HepG2 (cell line): Measurements from ENCODE around the gene HEMK1. TPM values are rescaled to one million over a fixed set of nuclear protein-coding genes. Genes with fewer than 3 reads are reported as not detected.

ENCODE experiments used
- ARNTL ChIP-seq: sonication (generic); formaldehyde crosslinking; IDR thresholded peaks from 2 replicates; pipeline ENCODE4 v1.4.0; 2020; ENCODE audit warnings: mild to moderate bottlenecking, missing genetic modification reagents
- HDAC6 ChIP-seq: fragments of 200-600 bp; sonication (generic); IDR thresholded peaks from 2 replicates; pipeline ENCODE4 v1.7.0; 2017; ENCODE audit warnings: mild to moderate bottlenecking, antibody characterized with exemption, low read length, low read depth
- KDM5A ChIP-seq: fragments of 200-600 bp; sonication (generic); IDR thresholded peaks from 2 replicates; pipeline ENCODE4 v1.7.0; 2018; ENCODE audit warnings: antibody characterized with exemption, mild to moderate bottlenecking, low read length, borderline replicate concordance
- MED1 ChIP-seq: sonication (generic); formaldehyde crosslinking; IDR thresholded peaks from 2 replicates; pipeline ENCODE4 v1.4.0; 2020; ENCODE audit warnings: missing genetic modification reagents
- NCOA5 ChIP-seq: sonication (generic); formaldehyde crosslinking; IDR thresholded peaks from 2 replicates; pipeline ENCODE4 v1.4.0; 2020; ENCODE audit warnings: missing genetic modification reagents
- PLRG1 ChIP-seq: fragments of 450-650 bp; conservative IDR thresholded peaks from 2 replicates; pipeline ENCODE4 v1.6.1; 2016
- RXRB ChIP-seq: IDR thresholded peaks from 2 replicates; pipeline ENCODE4 v1.6.1; 2016; ENCODE audit warnings: borderline replicate concordance, missing genetic modification reagents, missing compliant biosample characterization
- SSRP1 ChIP-seq: IDR thresholded peaks from 2 replicates; pipeline ENCODE4 v1.6.1; 2016; ENCODE audit warnings: control low read depth
- TBX2 ChIP-seq: sonication (generic); formaldehyde crosslinking; IDR thresholded peaks from 2 replicates; pipeline ENCODE4 v1.5.0; 2020; ENCODE audit warnings: missing genetic modification reagents, mild to moderate bottlenecking, borderline replicate concordance
- XRCC5 ChIP-seq: fragments of 200-400 bp; formaldehyde crosslinking; optimal IDR thresholded peaks from 2 replicates; pipeline ENCODE3; 2017; ENCODE audit warnings: mild to moderate bottlenecking, low read length
- ZFP90 ChIP-seq: sonication (generic); formaldehyde crosslinking; IDR thresholded peaks from 2 replicates; pipeline ENCODE4 v1.8.0; 2022; ENCODE audit warnings: missing genetic modification reagents, mild to moderate bottlenecking, inconsistent platforms, borderline replicate concordance
- ZNF234 ChIP-seq: sonication (generic); formaldehyde crosslinking; conservative IDR thresholded peaks from 2 replicates; pipeline ENCODE4 v1.5.1; 2020; ENCODE audit warnings: mild to moderate bottlenecking, missing genetic modification reagents
- ZNF501 ChIP-seq: sonication (generic); formaldehyde crosslinking; IDR thresholded peaks from 2 replicates; pipeline ENCODE4 v1.5.1; 2020; ENCODE audit warnings: mild to moderate bottlenecking, moderate library complexity, missing genetic modification reagents
- ZNF572 ChIP-seq: sonication (generic); formaldehyde crosslinking; IDR thresholded peaks from 2 replicates; pipeline ENCODE4 v1.5.1; 2020; ENCODE audit warnings: mild to moderate bottlenecking, missing genetic modification reagents
- polyA plus RNA-seq, 8 experiments: library from polyadenylated mRNA; depleted of rRNA in 3 of 8; stranded (reverse) in 7 of 8; unstranded in 1 of 8; fragments of >200 nt; fragmentation: Illumina TruSeq in 4 of 8; extraction: Trizol in 4 of 8; gene quantifications; 2 replicates each; pipeline versions ENCODE4 v1.2.1 to v1.2.3, GENCODE V29; 2011 to 2016; ENCODE audit warnings: low read depth in 4 of 8, missing spikeins in 1 of 8, mixed read lengths in 1 of 8; ENCODE audit not compliant: insufficient read depth in 1 of 8
- total RNA-seq, 5 experiments: library from RNA; depleted of rRNA; stranded (reverse); fragments of >200 nt; fragmentation: Illumina TruSeq; extraction: Trizol; gene quantifications; 2 replicates each; pipeline ENCODE4 v1.2.3, GENCODE V29; 2016; ENCODE audit warnings: low read depth in 1 of 5
- TF ChIP-seq, protein P1 (sequence below): IDR thresholded peaks from 2 replicates; pipeline ENCODE4 v1.6.1; 2016
- TF ChIP-seq, protein P2 (sequence below): sonication (generic); formaldehyde crosslinking; IDR thresholded peaks from 2 replicates; pipeline ENCODE4 v1.4.0; 2020; ENCODE audit warnings: missing genetic modification reagents, mild to moderate bottlenecking, borderline replicate concordance
- TF ChIP-seq, protein P3 (sequence below): sonication (generic); formaldehyde crosslinking; conservative IDR thresholded peaks from 2 replicates; pipeline ENCODE4 v1.8.0; 2022; ENCODE audit warnings: mild to moderate bottlenecking, moderate library complexity, missing genetic modification reagents
- TF ChIP-seq, protein P4 (sequence below): sonication (generic); formaldehyde crosslinking; IDR thresholded peaks from 2 replicates; pipeline ENCODE4 v1.4.0; 2020; ENCODE audit warnings: missing genetic modification reagents, borderline replicate concordance
- TF ChIP-seq, protein P5 (sequence below): sonication (generic); formaldehyde crosslinking; IDR thresholded peaks from 2 replicates; pipeline ENCODE4 v1.5.1; 2020; ENCODE audit warnings: missing genetic modification reagents, mild to moderate bottlenecking, borderline replicate concordance

Gene HEMK1
- total and polyA plus RNA-seq, 2 of the 13 experiments (the other 11 are each of a cell fraction or from before 2014, with no cell fraction given), result 9.8 to 12.6 TPM

DNA sequence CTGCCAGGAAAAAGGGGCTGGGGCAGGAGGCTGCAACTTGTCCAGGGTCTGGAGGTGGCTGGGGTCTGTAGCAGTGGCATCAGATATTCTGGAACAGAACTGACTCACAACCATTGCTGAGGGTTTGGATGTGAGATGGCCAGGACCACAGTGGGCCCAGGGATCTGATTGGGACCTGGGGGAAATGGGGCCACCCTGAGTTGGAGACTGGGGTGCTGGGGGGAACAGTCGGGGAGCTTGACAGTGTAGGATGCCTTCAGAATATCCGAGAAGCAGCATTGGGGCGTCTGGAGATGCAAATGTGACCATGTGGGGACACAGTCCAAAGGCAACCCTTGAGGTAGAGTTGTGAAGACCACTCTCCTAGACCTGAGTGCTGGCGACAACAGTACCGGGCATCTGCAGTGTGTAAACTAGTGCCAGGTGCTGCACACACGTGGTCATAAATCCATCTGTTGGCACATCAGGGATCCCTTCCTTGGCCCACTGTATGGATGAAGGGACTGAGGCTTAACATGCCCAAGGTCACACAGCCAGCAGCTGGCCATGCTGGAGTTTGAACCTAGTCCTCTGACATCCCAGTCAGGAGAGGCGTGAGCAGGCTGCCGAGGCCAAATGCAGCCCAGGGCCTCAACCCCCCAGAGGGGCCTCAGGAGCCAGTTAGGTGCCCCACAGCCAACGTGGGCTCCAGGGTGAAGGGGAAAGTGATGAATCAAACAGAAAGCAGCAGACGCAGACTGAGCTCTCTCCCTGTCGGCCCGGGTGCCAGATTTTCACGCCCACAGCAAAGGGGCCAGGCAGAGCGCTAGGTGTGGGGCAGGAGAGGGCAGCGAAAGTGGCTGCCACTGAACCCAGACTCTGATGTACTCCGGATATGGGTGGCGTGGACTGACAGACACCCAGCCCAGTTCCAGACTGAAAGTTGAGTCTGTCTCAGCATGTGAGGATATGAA is 18.8 kb downstream of the HEMK1 start (continued):
- TF ChIP-seq, protein P1, sequence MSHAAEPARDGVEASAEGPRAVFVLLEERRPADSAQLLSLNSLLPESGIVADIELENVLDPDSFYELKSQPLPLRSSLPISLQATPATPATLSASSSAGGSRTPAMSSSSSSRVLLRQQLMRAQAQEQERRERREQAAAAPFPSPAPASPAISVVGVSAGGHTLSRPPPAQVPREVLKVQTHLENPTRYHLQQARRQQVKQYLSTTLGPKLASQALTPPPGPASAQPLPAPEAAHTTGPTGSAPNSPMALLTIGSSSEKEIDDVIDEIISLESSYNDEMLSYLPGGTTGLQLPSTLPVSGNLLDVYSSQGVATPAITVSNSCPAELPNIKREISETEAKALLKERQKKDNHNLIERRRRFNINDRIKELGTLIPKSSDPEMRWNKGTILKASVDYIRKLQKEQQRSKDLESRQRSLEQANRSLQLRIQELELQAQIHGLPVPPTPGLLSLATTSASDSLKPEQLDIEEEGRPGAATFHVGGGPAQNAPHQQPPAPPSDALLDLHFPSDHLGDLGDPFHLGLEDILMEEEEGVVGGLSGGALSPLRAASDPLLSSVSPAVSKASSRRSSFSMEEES, result no peak
- TF ChIP-seq ZNF501 (CRISPR knock-in tag) (peak; percentile 68; the same call in 1 of the 2 replicates), RXRB (CRISPR knock-in tag) (peak; percentile 68), PLRG1 (no peak), ZNF572 (CRISPR knock-in tag) (peak; percentile 63; the same call in 1 of the 2 replicates), MED1 (CRISPR knock-in tag) (peak; percentile 68), ARNTL (CRISPR knock-in tag) (peak; percentile 13; the same call in 1 of the 2 replicates), HDAC6 (no peak), KDM5A (no peak), NCOA5 (CRISPR knock-in tag) (no peak), ZFP90 (CRISPR knock-in tag) (no peak), SSRP1 (CRISPR knock-in tag) (no peak; the same call in 1 of the 2 replicates), ZNF234 (no peak), XRCC5 (peak; percentile 50), TBX2 (CRISPR knock-in tag) (peak; percentile 59; the same call in 1 of the 2 replicates)
- TF ChIP-seq, protein P2, sequence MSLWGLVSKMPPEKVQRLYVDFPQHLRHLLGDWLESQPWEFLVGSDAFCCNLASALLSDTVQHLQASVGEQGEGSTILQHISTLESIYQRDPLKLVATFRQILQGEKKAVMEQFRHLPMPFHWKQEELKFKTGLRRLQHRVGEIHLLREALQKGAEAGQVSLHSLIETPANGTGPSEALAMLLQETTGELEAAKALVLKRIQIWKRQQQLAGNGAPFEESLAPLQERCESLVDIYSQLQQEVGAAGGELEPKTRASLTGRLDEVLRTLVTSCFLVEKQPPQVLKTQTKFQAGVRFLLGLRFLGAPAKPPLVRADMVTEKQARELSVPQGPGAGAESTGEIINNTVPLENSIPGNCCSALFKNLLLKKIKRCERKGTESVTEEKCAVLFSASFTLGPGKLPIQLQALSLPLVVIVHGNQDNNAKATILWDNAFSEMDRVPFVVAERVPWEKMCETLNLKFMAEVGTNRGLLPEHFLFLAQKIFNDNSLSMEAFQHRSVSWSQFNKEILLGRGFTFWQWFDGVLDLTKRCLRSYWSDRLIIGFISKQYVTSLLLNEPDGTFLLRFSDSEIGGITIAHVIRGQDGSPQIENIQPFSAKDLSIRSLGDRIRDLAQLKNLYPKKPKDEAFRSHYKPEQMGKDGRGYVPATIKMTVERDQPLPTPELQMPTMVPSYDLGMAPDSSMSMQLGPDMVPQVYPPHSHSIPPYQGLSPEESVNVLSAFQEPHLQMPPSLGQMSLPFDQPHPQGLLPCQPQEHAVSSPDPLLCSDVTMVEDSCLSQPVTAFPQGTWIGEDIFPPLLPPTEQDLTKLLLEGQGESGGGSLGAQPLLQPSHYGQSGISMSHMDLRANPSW (CRISPR knock-in tag), result no peak
- TF ChIP-seq, protein P3, sequence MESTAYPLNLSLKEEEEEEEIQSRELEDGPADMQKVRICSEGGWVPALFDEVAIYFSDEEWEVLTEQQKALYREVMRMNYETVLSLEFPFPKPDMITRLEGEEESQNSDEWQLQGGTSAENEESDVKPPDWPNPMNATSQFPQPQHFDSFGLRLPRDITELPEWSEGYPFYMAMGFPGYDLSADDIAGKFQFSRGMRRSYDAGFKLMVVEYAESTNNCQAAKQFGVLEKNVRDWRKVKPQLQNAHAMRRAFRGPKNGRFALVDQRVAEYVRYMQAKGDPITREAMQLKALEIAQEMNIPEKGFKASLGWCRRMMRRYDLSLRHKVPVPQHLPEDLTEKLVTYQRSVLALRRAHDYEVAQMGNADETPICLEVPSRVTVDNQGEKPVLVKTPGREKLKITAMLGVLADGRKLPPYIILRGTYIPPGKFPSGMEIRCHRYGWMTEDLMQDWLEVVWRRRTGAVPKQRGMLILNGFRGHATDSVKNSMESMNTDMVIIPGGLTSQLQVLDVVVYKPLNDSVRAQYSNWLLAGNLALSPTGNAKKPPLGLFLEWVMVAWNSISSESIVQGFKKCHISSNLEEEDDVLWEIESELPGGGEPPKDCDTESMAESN (CRISPR knock-in tag), result peak; percentile 55; the same call in 1 of the 2 replicates
- TF ChIP-seq, protein P4, sequence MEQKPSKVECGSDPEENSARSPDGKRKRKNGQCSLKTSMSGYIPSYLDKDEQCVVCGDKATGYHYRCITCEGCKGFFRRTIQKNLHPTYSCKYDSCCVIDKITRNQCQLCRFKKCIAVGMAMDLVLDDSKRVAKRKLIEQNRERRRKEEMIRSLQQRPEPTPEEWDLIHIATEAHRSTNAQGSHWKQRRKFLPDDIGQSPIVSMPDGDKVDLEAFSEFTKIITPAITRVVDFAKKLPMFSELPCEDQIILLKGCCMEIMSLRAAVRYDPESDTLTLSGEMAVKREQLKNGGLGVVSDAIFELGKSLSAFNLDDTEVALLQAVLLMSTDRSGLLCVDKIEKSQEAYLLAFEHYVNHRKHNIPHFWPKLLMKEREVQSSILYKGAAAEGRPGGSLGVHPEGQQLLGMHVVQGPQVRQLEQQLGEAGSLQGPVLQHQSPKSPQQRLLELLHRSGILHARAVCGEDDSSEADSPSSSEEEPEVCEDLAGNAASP (CRISPR knock-in tag), result peak; percentile 74; the same call in 1 of the 2 replicates
- TF ChIP-seq, protein P5, sequence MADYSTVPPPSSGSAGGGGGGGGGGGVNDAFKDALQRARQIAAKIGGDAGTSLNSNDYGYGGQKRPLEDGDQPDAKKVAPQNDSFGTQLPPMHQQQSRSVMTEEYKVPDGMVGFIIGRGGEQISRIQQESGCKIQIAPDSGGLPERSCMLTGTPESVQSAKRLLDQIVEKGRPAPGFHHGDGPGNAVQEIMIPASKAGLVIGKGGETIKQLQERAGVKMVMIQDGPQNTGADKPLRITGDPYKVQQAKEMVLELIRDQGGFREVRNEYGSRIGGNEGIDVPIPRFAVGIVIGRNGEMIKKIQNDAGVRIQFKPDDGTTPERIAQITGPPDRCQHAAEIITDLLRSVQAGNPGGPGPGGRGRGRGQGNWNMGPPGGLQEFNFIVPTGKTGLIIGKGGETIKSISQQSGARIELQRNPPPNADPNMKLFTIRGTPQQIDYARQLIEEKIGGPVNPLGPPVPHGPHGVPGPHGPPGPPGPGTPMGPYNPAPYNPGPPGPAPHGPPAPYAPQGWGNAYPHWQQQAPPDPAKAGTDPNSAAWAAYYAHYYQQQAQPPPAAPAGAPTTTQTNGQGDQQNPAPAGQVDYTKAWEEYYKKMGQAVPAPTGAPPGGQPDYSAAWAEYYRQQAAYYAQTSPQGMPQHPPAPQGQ (CRISPR knock-in tag), result no peak; the same call in 1 of the 2 replicates
